Endothelial cell of umbilical vein (primary cell): Measurements from ENCODE around the gene EDC4. TPM values are rescaled to one million over a fixed set of nuclear protein-coding genes. Genes with fewer than 3 reads are reported as not detected.

ENCODE experiments used
- BruUV-seq: library from RNA; stranded (reverse); fragments of 400-500 nt; replicated peaks from 2 replicates; lab custom pipeline; 2021; lab: Mats Ljungman, UMichigan
- CTCF ChIA-PET: fragments of 300-600, 350-600 bp; sonication (Branson Sonifier 250); formaldehyde crosslinking; loops from one replicate; lab custom pipeline; 2021; ENCODE audit warnings: antibody characterized with exemption, inconsistent platforms; lab: Charles Lee
- POLR2A ChIA-PET: fragments of 300-600, 350-600 bp; sonication (Branson Sonifier 250); formaldehyde crosslinking; loops from one replicate; lab custom pipeline; 2021; ENCODE audit warnings: antibody characterized with exemption, inconsistent platforms; lab: Charles Lee
- DNase-seq: peaks from one replicate; pipeline ENCODE4 v3.0.0-alpha.2; 2011; ENCODE audit warnings: low read depth, low spot score
- FAIRE-seq: peaks from 2 replicates; lab custom pipeline; 2011; peaks lifted over from hg19 to GRCh38; lab: Jason Lieb, UNC
- H2AFZ ChIP-seq: 2 replicates; pipeline ENCODE4 v1.6.0; 2012; ENCODE audit warnings: low read depth, low read length, control low read depth, inconsistent platforms
- H3K27ac ChIP-seq: 2 replicates; pipeline ENCODE4 v1.5.1; 2011; ENCODE audit warnings: low read depth, mild to moderate bottlenecking, control low read depth, low read length, moderate library complexity; ENCODE audit not compliant: insufficient read depth
- H3K27me3 ChIP-seq, 2 experiments: 2 replicates each; pipeline versions ENCODE4 v1.6.0 to v1.6.1; 2011; ENCODE audit warnings: low read length in 2 of 2, mixed read lengths in 1 of 2; ENCODE audit not compliant: control insufficient read depth in 2 of 2, insufficient read depth in 2 of 2
- H3K36me3 ChIP-seq, 2 experiments: 2 replicates in 1 of 2; 3 replicates in 1 of 2; pipeline ENCODE4 v1.5.1; 2011; ENCODE audit warnings: low read length in 2 of 2, mild to moderate bottlenecking in 1 of 2, moderate library complexity in 1 of 2; ENCODE audit not compliant: control insufficient read depth in 2 of 2, insufficient read depth in 2 of 2; ENCODE audit errors: extremely low read depth in 1 of 2
- H3K4me1 ChIP-seq: 3 replicates; pipeline ENCODE4 v1.5.1; 2011; ENCODE audit warnings: mild to moderate bottlenecking, low read length; ENCODE audit not compliant: control insufficient read depth, insufficient read depth; ENCODE audit errors: extremely low read depth
- H3K4me2 ChIP-seq: 2 replicates; pipeline ENCODE4 v1.6.1; 2011; ENCODE audit warnings: low read length, control low read depth, mixed read lengths; ENCODE audit not compliant: insufficient read depth
- H3K4me3 ChIP-seq, 3 experiments: fragments of 200-600 bp in 1 of 3; sonication (generic), shearing (Covaris generic) in 1 of 3; replicated peaks in 1 of 3; 2 replicates each; pipeline ENCODE4 v1.5.1; 2011 to 2016; ENCODE audit warnings: control low read depth in 3 of 3, low read length in 3 of 3, mild to moderate bottlenecking in 2 of 3, inconsistent platforms in 1 of 3, low read depth in 1 of 3, moderate library complexity in 1 of 3; ENCODE audit not compliant: insufficient read depth in 1 of 3
- H3K79me2 ChIP-seq: 2 replicates; pipeline ENCODE4 v1.6.0; 2012; ENCODE audit warnings: low read length, inconsistent platforms; ENCODE audit not compliant: control insufficient read depth, insufficient read depth
- H3K9ac ChIP-seq: replicated peaks from 2 replicates; pipeline ENCODE3; 2011; ENCODE audit warnings: low read length, control low read depth; ENCODE audit not compliant: insufficient read depth; ENCODE audit errors: extremely low read depth
- H3K9me1 ChIP-seq: replicated peaks from 3 replicates; pipeline ENCODE4 v1.6.0; 2011; ENCODE audit warnings: mild to moderate bottlenecking, low read length; ENCODE audit not compliant: control insufficient read depth, insufficient read depth; ENCODE audit errors: extremely low read depth
- H3K9me3 ChIP-seq: replicated peaks from 2 replicates; pipeline ENCODE4 v1.5.1; 2012; ENCODE audit warnings: low read length, inconsistent platforms; ENCODE audit not compliant: control insufficient read depth, insufficient read depth
- H4K20me1 ChIP-seq: replicated peaks from 2 replicates; pipeline ENCODE3; 2011; ENCODE audit warnings: mild to moderate bottlenecking, low read length; ENCODE audit not compliant: control insufficient read depth, insufficient read depth; ENCODE audit errors: extremely low read depth
- MYC ChIP-seq: IDR thresholded peaks from one replicate; pipeline ENCODE4 v1.6.1; 2011; ENCODE audit warnings: mild to moderate bottlenecking, low read depth, low read length
- POLR2AphosphoS5 ChIP-seq: IDR thresholded peaks from 2 replicates; pipeline ENCODE4 v1.6.1; 2012; ENCODE audit warnings: low read depth, mild to moderate bottlenecking, control low read depth, low read length, moderate library complexity; ENCODE audit not compliant: insufficient read depth
- dilution Hi-C: fragments of 300-500 bp; cut with MboI; formaldehyde crosslinking; loops from one replicate; pipeline ENCODE4 v1.15.0; 2019; ENCODE audit warnings: low sequenced_read_pairs; ENCODE audit not compliant: extremely low pct_ligation_motif_present
- intact Hi-C: fragments of 100-400 bp; cut with micrococcal nuclease; formaldehyde crosslinking; loops from one replicate; pipeline ENCODE4 v1.10.0; 2022
- polyA plus RNA-seq, 4 experiments: library from polyadenylated mRNA; depleted of rRNA in 3 of 4; stranded (reverse) in 3 of 4; unstranded in 1 of 4; fragments of >200 nt; gene quantifications; 2 replicates each; pipeline versions ENCODE4 v1.2.1 to v1.2.3, GENCODE V29; 2011 to 2012; ENCODE audit warnings: missing spikeins in 1 of 4
- total RNA-seq: library from RNA; stranded (reverse); gene quantifications from 2 replicates; pipeline ENCODE4 v1.2.3, GENCODE V29; 2021
- TF ChIP-seq, protein P1 (sequence below), 2 donors: IDR thresholded peaks; 1 replicate in 1 of 2; 2 replicates in 1 of 2; pipeline ENCODE4 v1.5.1; 2011; ENCODE audit warnings: low read length in 2 of 2, mild to moderate bottlenecking in 2 of 2, moderate library complexity in 2 of 2, control low read depth in 1 of 2, inconsistent platforms in 1 of 2, low read depth in 1 of 2; ENCODE audit not compliant: insufficient read depth in 1 of 2; ENCODE audit errors: extremely low read depth in 1 of 2

EDC4 gene
- total and polyA plus RNA-seq, 2 donors (not counting 3 experiments of a cell fraction or from before 2014, with no cell fraction given) = 57.5 to 81.2 TPM

DNA sequence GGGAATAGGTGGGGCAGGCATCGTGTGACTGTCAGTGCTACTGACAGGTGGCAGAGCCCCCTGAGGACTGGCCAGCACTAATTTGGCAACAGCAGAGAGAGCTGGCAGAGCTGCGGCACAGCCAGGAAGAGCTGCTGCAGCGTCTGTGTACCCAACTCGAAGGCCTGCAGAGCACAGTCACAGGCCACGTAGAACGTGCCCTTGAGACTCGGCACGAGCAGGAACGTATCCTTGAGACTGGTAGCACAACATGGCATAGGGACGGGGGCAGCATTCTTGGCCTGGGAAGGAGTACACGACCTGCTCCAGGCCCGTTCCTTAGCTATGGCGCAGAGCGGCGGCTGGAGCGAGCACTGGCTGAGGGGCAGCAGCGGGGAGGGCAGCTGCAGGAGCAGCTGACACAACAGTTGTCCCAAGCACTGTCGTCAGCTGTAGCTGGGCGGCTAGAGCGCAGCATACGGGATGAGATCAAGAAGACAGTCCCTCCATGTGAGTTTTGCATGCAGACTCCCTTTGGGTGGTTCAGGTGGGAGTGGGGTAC, 8.8 kb downstream of the EDC4 start:
- no peak for DNase-seq
- no peak overlapping the region for H3K27ac ChIP-seq
- dilution Hi-C loops (no loop called here), intact Hi-C loops (loop anchor here (5.0 kb wide), 1 partner anchor 181 kb away; no protein-coding TSS in a partner anchor)
- no peaks in the 10 kb centered on the region for H3K9me3 ChIP-seq
- H3K4me3 ChIP-seq = no peak overlapping the region
- FAIRE-seq = no peak
- H3K9ac ChIP-seq = no peak overlapping the region
- no peaks in the 10 kb centered on the region for H3K4me1 ChIP-seq
- ChIA-PET POLR2A (no interaction called here), CTCF (interaction anchor here (0.7 to 5.4 kb wide), 10 partner anchors 11 to 360 kb away, joined by 3 to 106 read pairs (median 12); partner anchors contain the start of genes CTRL, PSKH1 and PSMB10)
- H3K4me2 ChIP-seq = no peak overlapping the region
- no peaks in the 10 kb centered on the region for H3K79me2 ChIP-seq
- no peaks in the 10 kb centered on the region for H3K27me3 ChIP-seq
- H2AFZ ChIP-seq = no peak overlapping the region
- peaks cover 19 to 87% of the 10 kb centered on the region in 2 experiments for H3K36me3 ChIP-seq
- no peak for TF ChIP-seq POLR2AphosphoS5
- TF ChIP-seq MYC = no peak
- TF ChIP-seq, protein P1, sequence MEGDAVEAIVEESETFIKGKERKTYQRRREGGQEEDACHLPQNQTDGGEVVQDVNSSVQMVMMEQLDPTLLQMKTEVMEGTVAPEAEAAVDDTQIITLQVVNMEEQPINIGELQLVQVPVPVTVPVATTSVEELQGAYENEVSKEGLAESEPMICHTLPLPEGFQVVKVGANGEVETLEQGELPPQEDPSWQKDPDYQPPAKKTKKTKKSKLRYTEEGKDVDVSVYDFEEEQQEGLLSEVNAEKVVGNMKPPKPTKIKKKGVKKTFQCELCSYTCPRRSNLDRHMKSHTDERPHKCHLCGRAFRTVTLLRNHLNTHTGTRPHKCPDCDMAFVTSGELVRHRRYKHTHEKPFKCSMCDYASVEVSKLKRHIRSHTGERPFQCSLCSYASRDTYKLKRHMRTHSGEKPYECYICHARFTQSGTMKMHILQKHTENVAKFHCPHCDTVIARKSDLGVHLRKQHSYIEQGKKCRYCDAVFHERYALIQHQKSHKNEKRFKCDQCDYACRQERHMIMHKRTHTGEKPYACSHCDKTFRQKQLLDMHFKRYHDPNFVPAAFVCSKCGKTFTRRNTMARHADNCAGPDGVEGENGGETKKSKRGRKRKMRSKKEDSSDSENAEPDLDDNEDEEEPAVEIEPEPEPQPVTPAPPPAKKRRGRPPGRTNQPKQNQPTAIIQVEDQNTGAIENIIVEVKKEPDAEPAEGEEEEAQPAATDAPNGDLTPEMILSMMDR (IDR thresholded peaks at IDR 0.05; ENCODE audit: extremely low read depth in 1 of 2, insufficient read depth in 1 of 2, low read depth in 1 of 2, low read length in 2 of 2) = no peak
- H4K20me1 ChIP-seq = no peaks in the 10 kb centered on the region
- BruUV-seq = no TSS peak
- no peaks in the 10 kb centered on the region for H3K9me1 ChIP-seq
